Measurements from ENCODE around the gene TRIM69. TPM values are rescaled to one million over a fixed set of nuclear protein-coding genes. Genes with fewer than 3 reads are reported as not detected.
"Not testable (repeated sequence)": the region's sequence is repeated elsewhere in the genome, so short reads cannot be mapped to it uniquely, and the experiment has no call there.

Gene TRIM69
- total RNA-seq, 3 donors from 2014 or later = 9.8 to 15.5 (median 13.5) TPM

DNA sequence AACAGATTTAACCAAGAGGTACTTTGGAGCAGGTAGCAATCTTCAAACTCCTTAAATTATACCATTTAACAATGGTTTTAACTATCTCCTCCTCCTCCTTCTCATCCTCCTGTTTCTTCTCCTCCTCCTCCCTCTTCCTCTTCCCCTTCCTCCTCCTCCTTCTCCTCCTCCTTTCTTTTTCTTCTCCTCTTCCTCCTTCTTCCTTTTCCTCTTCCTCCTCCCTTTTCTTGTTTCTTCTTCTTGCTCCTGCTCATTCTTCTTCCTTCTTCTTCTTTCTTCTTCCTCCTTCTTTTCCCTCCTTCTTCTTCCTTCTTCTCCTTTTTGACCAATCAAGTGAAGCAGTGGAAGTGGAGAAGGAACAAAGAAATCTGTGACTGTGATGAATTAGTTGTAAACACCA lies 39.3 kb upstream of the TRIM69 start:
- intact Hi-C loops (cut with DNase I; ENCODE audit: low total_unique reads) = no loop called here
- H3K4me3 ChIP-seq = no peak overlapping the region
- no peak overlapping the region for H3K27ac ChIP-seq
- H3K9me3 ChIP-seq = peaks cover 0 to 7% of the 10 kb centered on the region in 2 donors
- no peaks in the 10 kb centered on the region for H3K4me1 ChIP-seq
- no peak for DNase-seq (ENCODE audit: low spot score in 2 of 2)
- no peaks in the 10 kb centered on the region for H3K27me3 ChIP-seq
- H3K36me3 ChIP-seq = no peaks in the 10 kb centered on the region
- no peak for TF ChIP-seq POLR2A (IDR thresholded peaks at IDR 0.05)
- TF ChIP-seq POLR2AphosphoS5 (IDR thresholded peaks at IDR 0.05) = no peak
- TF ChIP-seq, protein P1, sequence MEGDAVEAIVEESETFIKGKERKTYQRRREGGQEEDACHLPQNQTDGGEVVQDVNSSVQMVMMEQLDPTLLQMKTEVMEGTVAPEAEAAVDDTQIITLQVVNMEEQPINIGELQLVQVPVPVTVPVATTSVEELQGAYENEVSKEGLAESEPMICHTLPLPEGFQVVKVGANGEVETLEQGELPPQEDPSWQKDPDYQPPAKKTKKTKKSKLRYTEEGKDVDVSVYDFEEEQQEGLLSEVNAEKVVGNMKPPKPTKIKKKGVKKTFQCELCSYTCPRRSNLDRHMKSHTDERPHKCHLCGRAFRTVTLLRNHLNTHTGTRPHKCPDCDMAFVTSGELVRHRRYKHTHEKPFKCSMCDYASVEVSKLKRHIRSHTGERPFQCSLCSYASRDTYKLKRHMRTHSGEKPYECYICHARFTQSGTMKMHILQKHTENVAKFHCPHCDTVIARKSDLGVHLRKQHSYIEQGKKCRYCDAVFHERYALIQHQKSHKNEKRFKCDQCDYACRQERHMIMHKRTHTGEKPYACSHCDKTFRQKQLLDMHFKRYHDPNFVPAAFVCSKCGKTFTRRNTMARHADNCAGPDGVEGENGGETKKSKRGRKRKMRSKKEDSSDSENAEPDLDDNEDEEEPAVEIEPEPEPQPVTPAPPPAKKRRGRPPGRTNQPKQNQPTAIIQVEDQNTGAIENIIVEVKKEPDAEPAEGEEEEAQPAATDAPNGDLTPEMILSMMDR (IDR thresholded peaks at IDR 0.05) = no peak

- H3K36me3 ChIP-seq = no peaks in the 10 kb centered on the region
- no peak for DNase-seq (ENCODE audit: low spot score in 2 of 2)
- H3K27me3 ChIP-seq = no peaks in the 10 kb centered on the region
- no peaks in the 10 kb centered on the region for H3K4me1 ChIP-seq
- H3K27ac ChIP-seq = no peak overlapping the region
- no peak overlapping the region for H3K4me3 ChIP-seq
- H3K9me3 ChIP-seq = peaks cover 5 to 12% of the 10 kb centered on the region in 2 donors
- intact Hi-C loops (cut with DNase I; ENCODE audit: low total_unique reads) = no loop called here
- TF ChIP-seq POLR2A (IDR thresholded peaks at IDR 0.05) (no peak), POLR2AphosphoS5 (IDR thresholded peaks at IDR 0.05) (no peak)
- TF ChIP-seq, protein P1 (IDR thresholded peaks at IDR 0.05) = no peak
Observed at GRCh38 chr15:44698641-44699040, 37.7 kb upstream of the TRIM69 start.

DNA sequence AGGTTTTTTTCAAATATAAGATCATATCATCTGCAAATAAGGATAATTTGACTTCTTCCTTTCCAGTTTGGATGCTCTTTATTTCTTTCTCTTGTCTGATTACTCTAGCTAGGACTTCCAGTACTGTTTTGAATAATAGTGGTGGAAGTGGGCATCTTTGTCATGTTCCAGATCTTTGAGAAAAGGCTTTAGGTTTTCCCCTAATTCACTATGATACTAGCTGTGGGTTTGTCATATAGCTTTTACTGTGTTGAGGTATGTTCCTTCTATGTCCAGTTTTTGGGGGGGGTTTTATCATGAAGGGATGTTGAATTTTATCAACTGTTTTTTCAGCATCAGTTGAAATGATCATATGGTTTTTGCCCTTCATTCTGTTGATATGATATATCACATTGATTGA lies 35.7 kb upstream of the TRIM69 start:
- H3K27me3 ChIP-seq; DNase-seq (ENCODE audit: low spot score in 2 of 2); H3K27ac ChIP-seq; intact Hi-C loops (cut with DNase I; ENCODE audit: low total_unique reads); H3K36me3 ChIP-seq; H3K4me3 ChIP-seq; H3K4me1 ChIP-seq: not testable (repeated sequence)
- H3K9me3 ChIP-seq = peaks cover 5 to 12% of the 10 kb centered on the region in 2 donors

GRCh38 chr15:44705986-44706385 lies 30.3 kb upstream of the TRIM69 start:
- Histone ChIP-seq H3K27ac (no peak overlapping the region), H3K9me3 (peaks cover 5% of the 10 kb centered on the region in 2 donors), H3K27me3 (no peaks in the 10 kb centered on the region), H3K4me3 (no peak overlapping the region), H3K4me1 (no peaks in the 10 kb centered on the region), H3K36me3 (no peaks in the 10 kb centered on the region)
- TF ChIP-seq POLR2AphosphoS5 (IDR thresholded peaks at IDR 0.05) = no peak
- TF ChIP-seq, protein P1 (IDR thresholded peaks at IDR 0.05) = no peak
- no peak for TF ChIP-seq POLR2A (IDR thresholded peaks at IDR 0.05)
- no peak for DNase-seq (ENCODE audit: low spot score in 2 of 2)
- intact Hi-C loops (cut with DNase I; ENCODE audit: low total_unique reads) = no loop called here

DNA sequence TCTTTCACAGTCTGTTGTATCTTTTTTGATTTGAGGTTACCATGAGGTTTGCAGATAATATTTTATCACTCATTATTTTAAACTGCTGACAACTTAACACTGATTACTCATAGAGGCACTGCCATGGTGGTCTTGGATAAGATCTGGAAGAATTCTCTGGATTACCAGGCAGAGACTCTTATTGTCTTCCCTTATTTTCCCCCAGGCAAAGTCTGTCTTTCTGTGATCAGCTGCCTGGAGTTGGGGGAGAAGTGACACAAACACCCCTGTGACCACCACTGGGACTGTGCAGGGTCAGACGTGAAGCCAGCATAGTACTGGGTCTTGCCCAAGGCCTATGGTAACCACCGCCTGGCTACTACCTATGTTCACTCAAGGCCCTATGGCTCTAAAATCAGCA lies 29.9 kb upstream of the TRIM69 start:
- intact Hi-C loops (cut with DNase I; ENCODE audit: low total_unique reads) = no loop called here
- Histone ChIP-seq H3K4me1 (no peaks in the 10 kb centered on the region), H3K4me3 (no peak overlapping the region), H3K27ac (no peak overlapping the region), H3K27me3 (no peaks in the 10 kb centered on the region), H3K9me3 (peaks cover 5% of the 10 kb centered on the region in 2 donors), H3K36me3 (no peaks in the 10 kb centered on the region)
- no peak for TF ChIP-seq POLR2A (IDR thresholded peaks at IDR 0.05)
- TF ChIP-seq, protein P1 (IDR thresholded peaks at IDR 0.05) = no peak
- TF ChIP-seq POLR2AphosphoS5 (IDR thresholded peaks at IDR 0.05) = no peak
- DNase-seq (ENCODE audit: low spot score in 2 of 2) = no peak
